ENCODE data around the gene RAD51B.
A peak's percentile ranks its signal among the peaks of the same experiment; 100 is the strongest.

RAD51B gene

DNA sequence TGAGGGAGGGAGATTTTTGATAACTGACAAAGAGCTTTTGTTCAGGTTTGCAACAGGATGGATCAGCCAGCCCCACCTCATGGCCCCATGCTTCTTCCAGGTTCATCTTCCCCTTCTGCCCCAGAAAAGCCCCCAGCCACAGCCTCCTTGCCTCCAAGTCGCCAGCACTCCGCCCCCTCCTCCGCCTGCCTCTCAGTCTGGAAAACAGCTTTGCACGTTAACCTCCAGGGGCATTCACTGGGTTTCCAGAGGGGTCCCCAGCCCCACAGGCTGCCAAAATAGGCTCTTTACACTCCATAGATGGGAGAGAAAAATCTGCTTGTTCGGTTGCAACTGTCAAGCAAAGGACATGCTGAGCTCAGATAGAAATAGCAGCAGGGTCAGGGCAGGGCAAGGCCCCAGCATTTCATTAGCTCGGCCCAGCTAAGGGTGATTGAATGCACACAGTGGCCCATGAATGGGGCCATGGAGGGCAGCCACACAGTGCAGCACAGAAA lies 719.7 kb downstream of the RAD51B start:
- peak in 19 of 56 donors; percentile 8 to 51 (median 26) for DNase-seq

DNA sequence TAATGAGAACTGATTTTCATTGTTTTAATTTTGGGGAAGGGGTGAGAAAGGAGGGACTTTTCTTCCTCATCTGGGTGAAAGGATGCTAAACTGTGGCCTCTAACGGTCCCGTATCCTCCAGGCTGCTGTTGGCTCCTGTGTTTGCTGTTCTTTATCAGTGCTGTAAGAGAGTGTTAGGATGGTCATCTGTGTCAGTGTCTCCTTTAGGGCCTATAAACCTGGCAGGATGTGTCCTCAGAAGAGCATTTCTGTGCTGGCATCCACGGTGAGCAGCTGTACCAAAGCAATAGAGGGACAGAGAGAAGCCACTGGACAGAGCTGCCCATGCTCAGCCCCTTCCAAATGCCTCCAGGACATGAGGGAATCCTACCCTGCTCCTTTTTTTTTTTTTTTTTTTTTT lies 720.2 kb downstream of the RAD51B start:
- no peak for DNase-seq

DNA sequence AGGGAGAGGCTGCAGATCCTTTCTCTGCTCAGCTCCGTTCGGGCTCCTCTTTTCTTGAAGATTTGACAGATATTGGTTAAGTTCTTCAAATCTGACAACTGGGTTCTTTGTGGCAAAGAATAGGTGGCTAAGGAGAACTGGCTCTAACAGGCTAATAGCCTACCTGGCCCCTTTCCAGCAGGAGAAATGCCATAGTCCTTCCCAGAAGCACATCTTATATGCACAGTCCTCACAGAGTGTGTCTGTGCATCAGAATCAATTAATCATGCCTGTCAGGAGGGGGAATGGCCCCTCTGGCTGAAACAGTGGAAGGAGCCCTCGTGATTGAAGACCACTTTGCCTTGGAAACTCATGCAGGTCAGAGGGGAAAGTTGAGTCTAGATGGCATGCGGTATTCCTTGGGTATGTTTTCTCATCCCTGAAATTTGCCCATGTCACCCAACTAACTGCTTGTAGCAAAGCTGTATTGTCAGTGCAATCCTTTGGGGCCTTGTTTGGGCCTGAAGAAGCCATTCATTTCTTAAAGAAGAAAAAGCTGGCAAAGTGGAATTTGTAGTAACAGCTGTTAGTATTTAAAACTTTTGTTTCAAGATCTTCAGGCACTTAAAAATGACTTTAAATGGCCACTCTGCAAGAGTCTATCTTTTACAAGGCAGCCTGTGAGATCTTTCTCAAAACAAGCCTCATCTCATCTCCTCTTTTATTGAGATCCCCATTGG lies 721.8 kb downstream of the RAD51B start:
- DNase-seq, result no peak

DNA sequence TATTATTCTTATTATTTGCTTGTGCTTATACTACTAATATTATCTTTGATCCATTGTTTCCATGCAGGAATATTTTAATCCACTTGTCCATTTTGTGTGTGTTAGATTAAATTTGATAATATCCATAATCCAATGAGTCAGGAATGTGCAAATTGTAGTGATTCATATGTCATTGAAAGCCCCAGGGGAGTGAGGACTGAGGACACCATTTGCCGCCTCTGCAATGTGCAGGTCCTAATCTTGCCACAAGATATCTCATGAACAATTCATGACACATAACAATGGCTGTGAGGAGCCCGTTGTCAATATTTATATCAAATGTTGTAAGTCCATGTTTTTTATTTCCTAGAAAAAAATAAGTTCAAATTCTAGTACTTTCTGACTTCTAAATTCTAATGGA lies 722.8 kb downstream of the RAD51B start:
- DNase-seq, result no peak

- DNase-seq, result no peak
Observed at GRCh38 chr14:68543516-68543915, 723.9 kb downstream of the RAD51B start.

DNA sequence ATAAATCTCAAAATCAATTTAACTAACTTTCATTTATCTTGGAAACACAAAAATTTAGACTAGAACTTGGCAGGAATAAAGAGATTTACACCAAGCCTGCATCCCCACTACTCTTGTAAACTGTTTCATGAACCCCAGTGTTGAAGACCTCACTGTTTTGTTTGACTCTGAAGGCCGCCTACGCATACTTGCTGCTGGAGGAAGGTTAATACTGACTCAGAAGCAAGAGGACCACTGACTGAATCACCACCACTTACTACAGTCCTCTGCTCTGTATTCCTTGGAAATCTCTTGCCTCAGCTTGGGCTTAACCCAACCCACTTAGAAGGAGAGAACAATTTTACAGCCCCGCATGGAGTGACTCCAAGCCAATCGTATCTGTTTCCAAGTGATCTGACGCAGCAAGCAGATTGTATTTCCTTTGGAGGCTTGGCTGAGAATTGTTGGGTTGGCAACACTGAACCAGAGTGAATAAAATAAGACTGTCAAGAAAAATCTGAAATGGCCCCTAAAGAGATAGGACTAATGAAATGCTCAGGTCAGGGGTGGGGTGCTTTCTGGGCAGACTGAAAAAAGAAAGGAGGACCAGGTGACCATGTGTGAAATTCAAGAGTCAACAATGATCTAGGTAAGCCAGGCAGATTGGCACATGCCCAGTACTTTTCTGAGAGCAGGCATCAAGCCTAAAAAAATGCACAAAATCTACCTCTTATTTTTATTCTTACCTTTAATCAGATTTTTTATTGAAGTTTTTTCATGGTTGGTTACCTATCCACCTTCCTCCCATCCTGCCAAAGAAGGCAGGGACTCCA lies 724.7 kb downstream of the RAD51B start:
- DNase-seq, result peak in 10 of 56 donors; percentile 7 to 60 (median 35)

GRCh38 chr14:68546839-68547238 lies 727.3 kb downstream of the RAD51B start:
- no peak for DNase-seq

GRCh38 chr14:68547305-68548193 lies 728.0 kb downstream of the RAD51B start:
- DNase-seq, result peak in 1 of 56 donors; percentile 12

DNA sequence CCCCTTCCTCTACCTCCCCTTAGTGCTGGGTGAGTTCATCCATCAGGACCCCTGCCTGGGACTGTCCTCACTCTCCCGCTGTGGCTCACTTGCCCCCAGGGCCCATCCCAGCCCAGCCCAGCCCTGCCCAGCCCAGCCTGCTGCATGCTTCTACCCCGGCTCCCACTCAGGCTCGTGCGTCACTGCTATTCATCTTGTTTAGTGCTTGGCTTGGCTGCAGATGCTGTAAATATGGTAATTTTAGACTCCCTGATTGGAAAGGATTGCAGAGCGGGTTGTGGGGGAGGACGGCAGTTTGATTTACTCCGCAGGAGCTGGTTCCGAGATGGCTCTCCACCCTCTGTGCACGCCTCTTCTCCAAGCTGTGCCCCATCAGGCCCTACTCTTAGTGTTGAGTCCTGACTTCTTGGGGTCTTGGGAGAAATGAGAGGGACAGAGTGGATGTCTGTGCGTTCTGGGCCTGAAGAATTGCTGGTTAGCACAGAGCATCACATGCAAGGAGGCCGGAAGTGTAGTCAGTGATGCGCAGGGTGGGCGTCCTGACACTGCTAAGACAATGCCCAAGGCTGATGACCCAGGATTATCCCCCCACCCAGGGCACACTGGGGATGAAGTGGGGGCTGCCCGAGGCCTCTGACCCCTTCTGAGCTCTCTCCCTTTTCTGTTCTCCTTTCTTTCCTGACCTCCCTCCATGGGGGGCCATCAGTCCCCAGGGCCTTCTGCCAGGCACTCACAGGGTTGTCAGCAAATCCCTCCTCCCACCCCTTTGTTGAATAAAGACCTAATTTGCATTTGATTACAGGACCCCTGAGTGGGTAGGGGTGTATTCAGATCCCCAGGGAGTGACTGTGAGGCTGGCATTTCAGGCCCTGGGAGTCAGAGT lies 728.9 kb downstream of the RAD51B start:
- DNase-seq, result peak in 37 of 56 donors; percentile 7 to 80 (median 42)

DNA sequence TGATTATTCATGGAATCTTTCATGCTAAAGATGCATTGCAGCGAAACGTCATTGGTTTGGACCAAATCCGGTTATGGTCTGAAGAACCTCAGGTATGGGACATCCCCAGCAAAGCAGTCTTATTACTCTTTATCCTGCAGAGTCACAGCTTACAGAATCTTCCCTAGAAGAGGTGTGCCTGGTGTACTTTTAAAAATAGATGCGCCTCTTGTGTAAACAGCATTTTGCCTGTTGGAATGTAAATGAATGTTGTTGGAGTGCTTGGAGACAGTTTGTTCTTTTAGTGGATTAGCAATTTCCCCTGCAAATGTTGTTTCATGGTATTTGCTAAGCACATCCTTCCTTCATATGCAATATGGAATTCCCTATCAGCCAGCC lies 730.7 kb downstream of the RAD51B start:
- no peak for DNase-seq

DNA sequence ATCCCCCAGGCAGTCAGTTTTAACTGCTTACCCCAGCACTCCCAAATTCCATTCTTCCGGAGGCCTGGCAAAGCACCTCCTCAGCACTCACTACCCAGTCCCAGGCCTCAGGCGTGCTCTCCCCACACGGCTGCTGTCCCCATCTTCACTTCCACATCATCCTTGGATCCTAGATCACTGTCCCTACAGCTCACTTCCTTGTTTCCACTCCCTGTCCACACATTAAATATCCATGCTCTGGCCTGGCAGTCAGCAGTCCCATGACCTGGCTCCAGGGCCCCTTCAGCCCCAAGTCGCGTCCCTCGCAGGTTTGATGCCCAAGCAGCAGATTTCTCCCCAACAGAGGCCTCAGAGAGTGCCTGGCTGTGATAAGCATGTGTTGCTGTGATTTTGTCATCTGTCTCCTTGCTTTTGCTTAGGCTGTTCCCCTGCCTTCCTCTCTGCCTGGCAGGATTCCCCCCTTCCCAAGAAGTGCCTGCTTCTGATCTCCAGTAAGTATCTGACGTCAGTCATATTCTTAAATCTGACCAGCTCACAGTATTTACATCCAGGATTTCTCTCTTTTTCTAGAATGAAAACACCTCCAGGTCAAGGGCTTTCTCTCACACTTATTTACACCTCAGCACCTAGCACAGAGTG lies 731.6 kb downstream of the RAD51B start:
- no peak for DNase-seq

DNA sequence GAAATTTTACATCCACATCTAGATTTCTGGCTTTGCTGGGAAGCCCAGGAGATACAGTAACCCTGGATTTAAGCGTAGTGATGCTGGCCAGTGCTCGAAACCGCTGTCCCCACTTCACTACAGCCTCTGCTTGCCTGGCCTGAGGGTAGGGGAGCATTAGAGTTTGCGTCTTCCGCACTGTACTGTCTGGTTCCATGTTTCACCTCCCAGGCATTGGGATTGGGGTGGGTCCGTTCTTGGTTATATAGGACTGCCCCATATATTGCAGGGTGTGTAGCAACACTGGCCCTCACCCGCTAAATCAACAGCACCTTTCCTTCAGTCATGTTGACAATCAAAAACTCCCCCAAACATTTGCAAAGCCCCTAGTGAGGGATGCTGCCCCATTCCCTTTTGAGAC lies 732.5 kb downstream of the RAD51B start:
- no peak for DNase-seq

DNA sequence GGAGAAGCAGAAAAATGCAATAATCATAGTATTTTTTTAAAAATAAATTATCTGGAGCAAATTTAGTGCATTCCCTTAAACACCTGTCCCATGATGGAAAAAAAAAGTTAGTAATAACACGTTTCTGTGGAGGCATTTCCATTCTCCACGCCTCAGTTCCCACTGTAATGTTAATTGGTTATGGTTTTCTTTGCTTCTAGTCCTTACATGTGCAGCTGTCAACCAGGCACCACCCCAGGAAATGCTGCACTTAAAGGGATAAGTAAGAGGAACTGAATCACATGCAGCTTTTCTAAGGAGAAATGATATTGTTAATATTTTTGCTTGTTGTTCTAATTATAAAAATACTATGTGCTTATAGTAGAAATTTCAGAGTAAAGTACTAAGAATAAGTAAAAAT lies 733.0 kb downstream of the RAD51B start:
- DNase-seq, result no peak

- DNase-seq, result no peak
Observed at GRCh38 chr14:68553311-68553710, 733.7 kb downstream of the RAD51B start.

DNA sequence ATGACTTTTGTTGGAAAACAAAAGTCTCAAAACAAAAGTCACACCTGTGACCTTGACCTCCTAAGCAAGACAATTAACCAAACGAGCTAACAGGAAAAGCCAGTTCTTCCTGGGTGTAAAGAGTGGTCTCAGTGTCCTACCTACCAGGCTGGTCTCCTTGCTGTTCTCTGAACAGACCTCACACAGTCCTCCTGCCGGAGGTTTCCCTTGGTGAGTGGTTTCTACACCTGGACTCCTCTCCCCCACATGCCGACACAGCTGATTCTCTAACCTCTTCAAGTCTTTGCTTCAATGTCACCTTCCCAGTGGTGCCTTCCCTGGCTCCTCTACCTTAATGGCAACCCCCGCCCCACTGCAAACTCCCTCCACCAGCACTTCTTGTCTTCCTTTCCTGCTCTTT lies 734.7 kb downstream of the RAD51B start:
- no peak for DNase-seq

- DNase-seq, result no peak
Observed at GRCh38 chr14:68556253-68556652, 736.7 kb downstream of the RAD51B start.

- DNase-seq, result no peak
Observed at GRCh38 chr14:68557648-68558047, 738.1 kb downstream of the RAD51B start.

DNA sequence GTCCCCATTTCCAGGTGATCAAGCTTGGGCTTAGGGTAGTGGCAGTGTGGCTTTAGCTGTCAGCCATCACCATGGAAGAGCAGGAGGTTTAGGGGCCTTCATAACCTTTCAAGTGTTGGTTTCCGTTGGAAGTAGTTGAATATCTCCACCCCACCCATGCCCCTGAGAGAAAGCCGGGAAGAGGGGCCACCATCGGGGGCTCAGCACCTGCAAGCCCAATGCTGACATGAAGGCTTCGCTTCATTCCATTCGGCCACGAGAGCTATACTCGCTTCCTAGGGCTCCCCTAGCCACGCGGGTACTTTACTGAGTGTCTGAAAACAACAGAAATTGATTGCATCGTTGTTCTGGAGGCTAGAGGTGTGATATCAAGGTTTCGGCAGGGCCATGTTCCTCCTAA lies 738.5 kb downstream of the RAD51B start:
- DNase-seq, result no peak

DNA sequence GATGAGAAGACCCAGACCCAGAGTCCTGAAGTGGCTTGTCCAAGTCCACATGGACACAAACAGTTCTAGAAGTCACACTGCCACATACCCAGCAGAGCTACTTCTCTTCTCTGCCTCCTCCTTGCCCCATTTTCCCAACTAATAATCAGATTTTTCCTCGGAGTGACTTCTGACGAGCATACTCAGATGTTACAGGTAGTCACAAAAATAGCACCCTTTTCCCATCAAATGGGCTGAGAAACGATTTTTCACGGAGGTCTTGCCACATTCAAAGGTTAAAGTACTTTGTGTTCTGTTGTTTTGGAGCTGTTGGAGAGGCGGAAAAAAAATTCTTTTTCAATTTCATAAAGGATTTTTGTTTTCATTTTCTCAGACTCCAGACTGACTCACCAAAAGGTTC lies 740.4 kb downstream of the RAD51B start:
- DNase-seq, result no peak

DNA sequence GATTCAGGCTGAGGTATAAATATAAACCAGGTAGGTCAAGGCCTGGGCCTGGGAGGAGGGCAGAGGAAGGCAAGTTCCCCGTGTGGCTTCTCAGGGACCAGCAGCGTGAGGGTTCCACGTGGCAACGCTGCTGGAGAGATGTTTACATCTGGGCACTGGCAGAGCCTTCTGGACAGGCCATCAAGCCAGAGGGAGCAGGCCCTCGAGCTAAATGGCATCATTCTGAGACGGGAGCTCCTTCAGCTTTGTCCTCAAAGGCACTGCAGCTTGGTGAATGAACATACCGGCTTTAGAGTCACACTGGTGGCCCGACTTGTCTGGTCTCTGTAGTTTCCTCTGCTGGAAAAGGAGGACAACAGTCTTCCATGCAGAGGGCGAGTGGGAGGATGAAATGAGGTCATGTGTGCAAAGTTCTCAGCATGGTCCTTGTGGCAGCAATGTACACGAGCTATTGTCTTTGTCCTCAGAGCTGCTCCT lies 742.0 kb downstream of the RAD51B start:
- DNase-seq, result no peak
